GM23338 (cell line): ENCODE measurements around the gene FETUB. TPM values are rescaled to one million over a fixed set of nuclear protein-coding genes. Genes with fewer than 3 reads are reported as not detected.
A peak's percentile ranks its signal among the peaks of the same experiment; 100 is the strongest.

ENCODE experiments used
- ATAC-seq: fragments of 200-7000 bp; cut with Tn5 transposase; 3 replicates; pipeline ENCODE4 v1.9.1; 2020
- DNase-seq: peaks from one replicate; pipeline ENCODE4 v3.0.0-alpha.2; 2015; ENCODE audit warnings: low spot score
- H2AFZ ChIP-seq: fragments of 200-600 bp; sonication (generic); 2 replicates; pipeline ENCODE4 v1.8.0; 2016; ENCODE audit warnings: antibody characterized with exemption, mild to moderate bottlenecking, moderate library complexity
- H3F3A ChIP-seq: fragments of 200-600 bp; sonication (generic); replicated peaks from 2 replicates; pipeline ENCODE4 v1.8.0; 2017; ENCODE audit warnings: antibody characterized with exemption, mixed run types, low read depth
- H3K27ac ChIP-seq: fragments of 200-600 bp; sonication (generic); 2 replicates; pipeline ENCODE4 v1.6.1; 2016; ENCODE audit warnings: low read depth
- H3K27me3 ChIP-seq: fragments of 200-600 bp; sonication (generic); 2 replicates; pipeline ENCODE4 v1.8.0; 2016; ENCODE audit warnings: mild to moderate bottlenecking, mixed run types, moderate library complexity; ENCODE audit not compliant: insufficient read depth
- H3K36me3 ChIP-seq: fragments of 200-600 bp; sonication (generic); 2 replicates; pipeline ENCODE4 v1.8.0; 2016; ENCODE audit warnings: mild to moderate bottlenecking; ENCODE audit not compliant: insufficient read depth
- H3K4me1 ChIP-seq: fragments of 200-600 bp; sonication (generic); 2 replicates; pipeline ENCODE4 v1.8.0; 2016; ENCODE audit warnings: mild to moderate bottlenecking, moderate library complexity; ENCODE audit not compliant: insufficient read depth
- H3K4me2 ChIP-seq: fragments of 200-600 bp; sonication (generic); 2 replicates; pipeline ENCODE4 v1.7.1; 2017; ENCODE audit warnings: mixed run types
- H3K4me3 ChIP-seq: fragments of 200-600 bp; sonication (generic); 2 replicates; pipeline ENCODE4 v1.6.1; 2016; ENCODE audit warnings: mixed run types
- H3K79me2 ChIP-seq: fragments of 200-600 bp; sonication (generic); replicated peaks from 2 replicates; pipeline ENCODE4 v1.8.0; 2017; ENCODE audit warnings: mild to moderate bottlenecking; ENCODE audit not compliant: insufficient read depth
- H3K9me2 ChIP-seq: fragments of 200-600 bp; sonication (generic); 2 replicates; pipeline ENCODE4 v1.8.0; 2017; ENCODE audit not compliant: insufficient read depth
- H4K20me1 ChIP-seq: fragments of 200-600 bp; sonication (generic); replicated peaks from 2 replicates; pipeline ENCODE4 v1.8.0; 2017; ENCODE audit warnings: mild to moderate bottlenecking; ENCODE audit not compliant: insufficient read depth
- H3K27ac Mint-ChIP-seq: 2 replicates; pipeline ENCODE4 v1.8.0; 2020; ENCODE audit warnings: inconsistent platforms, mild to moderate bottlenecking, moderate library complexity, mixed read lengths
- H3K27me3 Mint-ChIP-seq: 3 replicates; pipeline ENCODE4 v1.8.0; 2022; ENCODE audit warnings: low read depth, mild to moderate bottlenecking, moderate library complexity, mixed read lengths, inconsistent platforms; ENCODE audit not compliant: insufficient read depth, poor library complexity
- H3K36me3 Mint-ChIP-seq: 3 replicates; pipeline ENCODE4 v1.8.0; 2021; ENCODE audit warnings: low read depth, mild to moderate bottlenecking, inconsistent platforms, moderate library complexity, mixed read lengths
- H3K4me1 Mint-ChIP-seq: 3 replicates; pipeline ENCODE4 v1.8.0; 2020; ENCODE audit warnings: mild to moderate bottlenecking, inconsistent platforms, mixed read lengths
- H3K4me3 Mint-ChIP-seq: 3 replicates; pipeline ENCODE4 v1.8.0; 2021; ENCODE audit warnings: moderate library complexity, mild to moderate bottlenecking, inconsistent platforms, mixed read lengths
- H3K9me3 Mint-ChIP-seq: 3 replicates; pipeline ENCODE4 v1.8.0; 2020; ENCODE audit warnings: moderate library complexity, mild to moderate bottlenecking, inconsistent platforms, mixed read lengths
- CREB1 ChIP-seq: fragments of 250-450 bp; sonication (Bioruptor Pico); IDR thresholded peaks from 2 replicates; pipeline ENCODE4 v1.5.0; 2020; ENCODE audit warnings: low read depth, mild to moderate bottlenecking, moderate library complexity
- CTCF ChIP-seq, 2 experiments: fragments of 200-600 bp in 1 of 2; sonication (generic) in 1 of 2; conservative IDR thresholded peaks; 2 replicates each; pipeline versions ENCODE4 v1.5.1 to v1.6.1; 2016 to 2017; ENCODE audit warnings: antibody characterized with exemption in 2 of 2, low read depth in 2 of 2, mild to moderate bottlenecking in 2 of 2, moderate library complexity in 1 of 2
- ETS1 ChIP-seq: IDR thresholded peaks from 2 replicates; pipeline ENCODE4 v1.6.1; 2016; ENCODE audit warnings: antibody characterized with exemption
- EZH2phosphoT487 ChIP-seq: fragments of 200-600 bp; sonication (generic); IDR thresholded peaks from one replicate; pipeline ENCODE4 v1.8.1; 2018; ENCODE audit warnings: antibody characterized with exemption; ENCODE audit not compliant: unreplicated experiment
- JUNB ChIP-seq: IDR thresholded peaks from one replicate; pipeline ENCODE4 v1.6.1; 2016; ENCODE audit warnings: antibody characterized with exemption; ENCODE audit not compliant: unreplicated experiment
- POLR2AphosphoS5 ChIP-seq: IDR thresholded peaks from 2 replicates; pipeline ENCODE4 v1.6.1; 2016; ENCODE audit warnings: antibody characterized with exemption, low read depth
- REST ChIP-seq: IDR thresholded peaks from one replicate; pipeline ENCODE4 v1.6.1; 2018; ENCODE audit warnings: antibody characterized with exemption; ENCODE audit not compliant: unreplicated experiment
- STAT1 ChIP-seq: IDR thresholded peaks from one replicate; pipeline ENCODE4 v1.6.1; 2016; ENCODE audit warnings: antibody characterized with exemption; ENCODE audit not compliant: unreplicated experiment
- ZNF114 ChIP-seq: fragments of 250-450 bp; sonication (Bioruptor Pico); IDR thresholded peaks from 2 replicates; pipeline ENCODE4 v1.5.0; 2020; ENCODE audit warnings: mild to moderate bottlenecking, moderate library complexity
- ZNF331 ChIP-seq: fragments of 250-450 bp; sonication (Bioruptor Pico); IDR thresholded peaks from 2 replicates; pipeline ENCODE4 v1.5.0; 2020; ENCODE audit warnings: low read depth, mild to moderate bottlenecking, moderate library complexity
- polyA plus RNA-seq: library from polyadenylated mRNA; unstranded; fragments of >200 nt; fragmentation: Nextera tagmentation; extraction: Ambion mirVana; gene quantifications from 2 replicates; pipeline ENCODE4 v1.2.1, GENCODE V29; 2016
- total RNA-seq: library from RNA; depleted of rRNA; stranded (reverse); fragments of >200 nt; shearing (Covaris generic); gene quantifications from 2 replicates; pipeline ENCODE4 v1.2.3, GENCODE V29; 2014

Gene FETUB
- total and polyA plus RNA-seq, 2 experiments from 2014 or later: 0.26 TPM; not detected in 1

GRCh38 chr3:186638259-186638658 lies 1.9 kb upstream of the FETUB start:
- H3K27me3 ChIP-seq: no peaks in the 10 kb centered on the region
- Mint-ChIP-seq H3K27me3 (peaks cover 3% of the 10 kb centered on the region), H3K36me3 (no peaks in the 10 kb centered on the region), H3K27ac (no peak overlapping the region), H3K4me1 (peaks cover 19% of the 10 kb centered on the region), H3K4me3 (no peak overlapping the region), H3K9me3 (no peaks in the 10 kb centered on the region)
- no peak overlapping the region for H3K27ac ChIP-seq
- H2AFZ ChIP-seq: no peak overlapping the region
- no peak overlapping the region for H3K4me2 ChIP-seq
- H3F3A ChIP-seq: no peaks in the 10 kb centered on the region
- no peak for ATAC-seq
- no peaks in the 10 kb centered on the region for H3K36me3 ChIP-seq
- H3K4me3 ChIP-seq: no peak overlapping the region
- H3K9me2 ChIP-seq: no peaks in the 10 kb centered on the region
- no peaks in the 10 kb centered on the region for H4K20me1 ChIP-seq
- H3K79me2 ChIP-seq: no peaks in the 10 kb centered on the region
- no peak for TF ChIP-seq ZNF114 (CRISPR knock-in tag)
- no peak for TF ChIP-seq CREB1 (CRISPR knock-in tag)
- TF ChIP-seq CTCF (conservative IDR thresholded peaks at IDR 0.05; ENCODE audit: low read depth in 2 of 2): no peak
- TF ChIP-seq STAT1: no peak
- no peak for TF ChIP-seq ETS1
- TF ChIP-seq JUNB: no peak
- no peak for TF ChIP-seq REST
- no peak for TF ChIP-seq ZNF331 (CRISPR knock-in tag)
- TF ChIP-seq EZH2phosphoT487: no peak
- H3K4me1 ChIP-seq: peaks cover 23% of the 10 kb centered on the region
- no peak for DNase-seq

- Histone ChIP-seq H3K4me3 (no peak overlapping the region), H3F3A (no peaks in the 10 kb centered on the region), H4K20me1 (no peaks in the 10 kb centered on the region), H2AFZ (peak overlapping the region; percentile 96), H3K27ac (no peak overlapping the region), H3K4me1 (peaks cover 33% of the 10 kb centered on the region), H3K4me2 (0 out of 2 replicates have a peak overlapping the region, but pooled peaks have one; percentile 53), H3K27me3 (no peaks in the 10 kb centered on the region), H3K9me2 (no peaks in the 10 kb centered on the region), H3K79me2 (no peaks in the 10 kb centered on the region), H3K36me3 (no peaks in the 10 kb centered on the region)
- TF ChIP-seq POLR2AphosphoS5 (no peak), ZNF331 (CRISPR knock-in tag) (no peak), ZNF114 (CRISPR knock-in tag) (no peak)
- DNase-seq (peak; percentile 37), ATAC-seq (peak; percentile 90)
- H3K27ac Mint-ChIP-seq: no peak overlapping the region
- peaks cover 3% of the 10 kb centered on the region for H3K27me3 Mint-ChIP-seq
- peaks cover 29% of the 10 kb centered on the region for H3K4me1 Mint-ChIP-seq
- no peaks in the 10 kb centered on the region for H3K36me3 Mint-ChIP-seq
- H3K4me3 Mint-ChIP-seq: no peak overlapping the region
- H3K9me3 Mint-ChIP-seq: no peaks in the 10 kb centered on the region
Measured at GRCh38 chr3:186640473-186640818, 247 bp downstream of the FETUB start.
